ENCODE measurements around the gene CD59. TPM values are rescaled to one million over a fixed set of nuclear protein-coding genes. Genes with fewer than 3 reads are reported as not detected.

Gene CD59, protein sequence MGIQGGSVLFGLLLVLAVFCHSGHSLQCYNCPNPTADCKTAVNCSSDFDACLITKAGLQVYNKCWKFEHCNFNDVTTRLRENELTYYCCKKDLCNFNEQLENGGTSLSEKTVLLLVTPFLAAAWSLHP
- 100 to 1,000 TPM; 252 to 647 (median 432) TPM for total RNA-seq

GRCh38 chr11:33736148-33736812, at the start of gene CD59:
Gene CD59 (minus strand): TSS chr11:33736423. CDS start chr11:33722445, 13,978 bp downstream.
- Histone ChIP-seq H3K36me3 (peaks cover 0 to 7% of the 10 kb centered on the region in 2 donors), H3K9me3 (no peaks in the 10 kb centered on the region), H3K27ac (peak within 1 kb of the TSS; percentile 87 to 93 (median 91)), H3K4me1 (peaks cover 0 to 51% (median 7%) of the 10 kb centered on the region in 3 donors), H3K4me3 (peak within 1 kb of the TSS; percentile 84 to 87), H3K27me3 (no peaks in the 10 kb centered on the region)
- peak in 1 of 4 experiments; percentile 2 for TF ChIP-seq CTCF (IDR thresholded peaks at IDR 0.05)
- TF ChIP-seq POLR2AphosphoS5 (IDR thresholded peaks at IDR 0.05) = peak; percentile 97
- TF ChIP-seq EP300 (IDR thresholded peaks at IDR 0.05) = no peak
- peak; percentile 92 to 93 for TF ChIP-seq POLR2A (IDR thresholded peaks at IDR 0.05)
- WGBS, 2 donors (ENCODE audit: low coverage in 1 of 2) = 0% methylated on average over 4 to 14 of the region's 48 CpGs
- ATAC-seq = peak; percentile 98

DNA sequence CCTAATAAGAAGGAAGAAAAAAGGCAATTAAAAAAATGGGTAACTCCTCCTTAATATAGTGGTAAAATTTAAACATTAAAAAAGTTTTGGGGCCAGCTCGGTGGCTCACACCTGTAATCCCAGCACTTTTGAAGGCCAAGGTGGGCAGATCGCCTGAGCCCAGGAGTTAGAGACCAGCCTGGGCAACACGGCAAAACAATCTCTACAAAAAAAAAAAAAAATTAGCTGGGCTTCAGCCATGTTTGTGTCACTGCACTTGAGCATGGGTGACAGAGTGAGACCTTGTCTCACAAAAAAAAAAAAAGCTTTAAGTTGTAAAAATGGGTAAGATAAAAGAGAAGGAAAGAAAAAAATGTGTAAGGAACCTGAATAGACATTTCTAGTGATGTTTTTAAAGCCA, 49.4 kb upstream of the CD59 start:
- Histone ChIP-seq H3K4me1 (no peaks in the 10 kb centered on the region), H3K27ac (no peak overlapping the region), H3K9me3 (no peaks in the 10 kb centered on the region), H3K27me3 (peaks cover 21% of the 10 kb centered on the region), H3K36me3 (no peaks in the 10 kb centered on the region), H3K4me3 (no peak overlapping the region)
- no peak for TF ChIP-seq EP300 (IDR thresholded peaks at IDR 0.05)
- no peak for TF ChIP-seq POLR2AphosphoS5 (IDR thresholded peaks at IDR 0.05)
- TF ChIP-seq CTCF (IDR thresholded peaks at IDR 0.05) = no peak
- 58 to 62% methylated on average over 1 to 2 of the region's 3 CpGs for WGBS, 2 donors (ENCODE audit: low coverage in 1 of 2)
- ATAC-seq = no peak

DNA sequence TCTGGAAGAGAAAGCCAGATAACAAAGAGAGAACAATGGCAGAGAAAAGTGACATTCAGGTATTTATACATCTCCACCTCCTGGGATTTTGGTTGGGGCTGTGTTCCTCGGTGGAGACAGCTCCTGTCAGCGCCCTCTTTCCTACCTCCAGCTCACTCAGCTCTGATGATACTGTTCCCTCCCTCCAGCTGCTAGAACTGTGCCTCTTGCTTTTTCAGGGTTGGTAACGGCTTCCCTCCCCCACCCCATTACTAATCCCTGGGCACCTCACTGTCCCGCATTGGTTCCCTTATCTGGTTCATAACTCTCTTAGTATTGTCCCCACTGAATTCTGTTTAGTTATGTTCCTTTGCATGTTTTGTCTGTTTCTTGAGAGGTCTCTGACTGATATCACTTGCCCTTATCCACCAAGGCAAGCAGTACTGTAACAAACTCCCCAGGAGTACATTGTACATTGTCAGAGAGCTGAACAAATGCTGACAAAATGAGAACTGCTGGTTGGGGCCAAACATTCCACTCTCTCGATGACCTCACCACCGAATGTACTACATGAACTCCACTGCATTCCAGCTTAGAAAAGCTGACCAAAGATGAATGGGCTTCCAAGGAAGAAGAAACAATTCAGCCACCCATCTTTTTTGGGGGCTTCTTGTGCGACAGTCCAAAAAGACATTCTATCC, 43.8 kb upstream of the CD59 start:
- Histone ChIP-seq H3K4me1 (peaks cover 0 to 42% (median 15%) of the 10 kb centered on the region in 3 donors), H3K27me3 (peaks cover 9% of the 10 kb centered on the region), H3K9me3 (no peaks in the 10 kb centered on the region), H3K36me3 (no peaks in the 10 kb centered on the region), H3K4me3 (no peak overlapping the region), H3K27ac (peak overlapping the region in 3 of 4 donors; percentile 18 to 59 (median 48))
- ATAC-seq = peak; percentile 90
- WGBS, 2 donors (ENCODE audit: low coverage in 1 of 2) = 39 to 50% methylated on average over 6 to 7 of the region's 7 CpGs
- TF ChIP-seq EP300 (IDR thresholded peaks at IDR 0.05) (no peak), POLR2AphosphoS5 (IDR thresholded peaks at IDR 0.05) (no peak), CTCF (IDR thresholded peaks at IDR 0.05) (no peak), POLR2A (IDR thresholded peaks at IDR 0.05) (no peak)

DNA sequence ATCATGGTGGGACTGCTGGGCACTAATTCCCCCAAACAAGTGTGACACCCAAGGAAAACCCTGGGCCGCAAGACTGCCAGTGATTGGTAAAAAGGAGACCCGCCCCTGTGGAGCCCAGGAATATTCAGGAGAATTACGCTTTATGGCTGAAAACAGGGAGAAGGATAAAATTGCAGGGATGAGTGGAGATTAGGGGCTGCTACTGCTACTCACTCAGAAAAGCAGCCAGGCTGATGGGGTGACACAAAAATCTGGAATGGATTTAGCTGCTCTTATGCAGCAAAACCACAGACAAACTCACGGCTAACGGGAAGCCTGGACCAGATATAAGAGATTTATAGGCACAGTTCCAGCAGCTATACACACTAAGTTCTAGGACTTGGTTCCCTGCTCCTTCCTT, 42.5 kb upstream of the CD59 start:
- ATAC-seq = no peak
- H3K9me3 ChIP-seq = no peaks in the 10 kb centered on the region
- no peak overlapping the region for H3K27ac ChIP-seq
- peaks cover 0 to 45% (median 15%) of the 10 kb centered on the region in 3 donors for H3K4me1 ChIP-seq
- TF ChIP-seq CTCF (IDR thresholded peaks at IDR 0.05) (no peak), POLR2A (IDR thresholded peaks at IDR 0.05) (no peak), EP300 (IDR thresholded peaks at IDR 0.05) (no peak), POLR2AphosphoS5 (IDR thresholded peaks at IDR 0.05) (no peak)
- WGBS, 2 donors (ENCODE audit: low coverage in 1 of 2) = 33 to 80% methylated on average over 2 to 4 of the region's 5 CpGs
- H3K36me3 ChIP-seq = no peaks in the 10 kb centered on the region
- peaks cover 6% of the 10 kb centered on the region for H3K27me3 ChIP-seq
- no peak overlapping the region for H3K4me3 ChIP-seq
